Activated T-cell treated with anti-CD3 and anti-CD28 coated beads for 1 hour (primary cell): ENCODE data around the gene TMEM183A.
"Not testable (repeated sequence)": the region's sequence is repeated elsewhere in the genome, so short reads cannot be mapped to it uniquely, and the experiment has no call there.

Experiments used
- DNase-seq: peaks from one replicate; pipeline ENCODE4 v3.0.0-alpha.2; 2020; ENCODE audit warnings: low read depth

TMEM183A gene, protein sequence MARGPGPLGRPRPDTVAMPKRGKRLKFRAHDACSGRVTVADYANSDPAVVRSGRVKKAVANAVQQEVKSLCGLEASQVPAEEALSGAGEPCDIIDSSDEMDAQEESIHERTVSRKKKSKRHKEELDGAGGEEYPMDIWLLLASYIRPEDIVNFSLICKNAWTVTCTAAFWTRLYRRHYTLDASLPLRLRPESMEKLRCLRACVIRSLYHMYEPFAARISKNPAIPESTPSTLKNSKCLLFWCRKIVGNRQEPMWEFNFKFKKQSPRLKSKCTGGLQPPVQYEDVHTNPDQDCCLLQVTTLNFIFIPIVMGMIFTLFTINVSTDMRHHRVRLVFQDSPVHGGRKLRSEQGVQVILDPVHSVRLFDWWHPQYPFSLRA

GRCh38 chr1:203006948-203007871 lies at the start of gene TMEM183A:
TSS of gene TMEM183A (plus strand) at chr1:203007374. CDS start at chr1:203007466, 92 bp downstream.
- peak; percentile 88 for DNase-seq

GRCh38 chr1:202957733-202958543 lies 49.2 kb upstream of the TMEM183A start, which contains the start of gene ADIPOR1:
TSS of gene ADIPOR1 (minus strand) at chr1:202958312. CDS start at chr1:202951070, 7,242 bp downstream.
- peak; percentile 89 for DNase-seq

- DNase-seq, result no peak
Measured at GRCh38 chr1:202958544-202959275, 48.5 kb upstream of the TMEM183A start.

GRCh38 chr1:202959276-202959620 lies 47.9 kb upstream of the TMEM183A start:
- DNase-seq, result no peak

GRCh38 chr1:202961220-202961880 lies 45.8 kb upstream of the TMEM183A start:
- no peak for DNase-seq

DNA sequence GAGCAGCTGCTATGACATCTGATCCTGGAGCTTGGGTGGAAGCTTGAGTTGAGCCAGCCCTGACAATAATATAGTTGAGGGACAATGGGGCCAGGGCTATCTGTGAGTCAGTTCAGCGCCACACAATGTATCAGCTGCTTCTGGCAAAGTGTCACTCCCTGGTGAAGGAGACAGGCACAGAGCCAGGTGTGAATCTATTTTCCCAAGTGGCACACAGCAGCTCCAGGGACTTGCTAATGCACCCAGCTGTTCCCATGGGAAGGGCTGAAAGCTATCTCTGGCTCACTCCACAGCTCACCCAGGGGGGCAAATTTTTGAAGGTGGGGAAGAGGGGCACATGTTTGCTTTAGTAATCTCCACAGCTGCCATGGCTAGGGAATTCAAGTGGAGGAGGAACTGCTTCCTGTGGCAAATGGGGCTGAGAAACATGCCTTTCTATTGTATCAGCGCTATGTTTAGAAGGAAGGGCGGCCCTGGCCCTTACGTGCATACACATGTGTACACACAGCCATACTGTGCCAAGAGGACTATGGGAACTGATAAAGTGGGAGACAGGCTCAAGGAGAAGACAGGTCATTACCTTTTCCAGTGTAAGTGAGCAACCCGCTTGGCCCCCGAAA lies 42.3 kb upstream of the TMEM183A start:
- DNase-seq, result no peak

- no peak for DNase-seq
Measured at GRCh38 chr1:202965422-202965821, 41.8 kb upstream of the TMEM183A start.

- DNase-seq, result peak; percentile 5
Measured at GRCh38 chr1:202966006-202966898, 40.9 kb upstream of the TMEM183A start.

DNA sequence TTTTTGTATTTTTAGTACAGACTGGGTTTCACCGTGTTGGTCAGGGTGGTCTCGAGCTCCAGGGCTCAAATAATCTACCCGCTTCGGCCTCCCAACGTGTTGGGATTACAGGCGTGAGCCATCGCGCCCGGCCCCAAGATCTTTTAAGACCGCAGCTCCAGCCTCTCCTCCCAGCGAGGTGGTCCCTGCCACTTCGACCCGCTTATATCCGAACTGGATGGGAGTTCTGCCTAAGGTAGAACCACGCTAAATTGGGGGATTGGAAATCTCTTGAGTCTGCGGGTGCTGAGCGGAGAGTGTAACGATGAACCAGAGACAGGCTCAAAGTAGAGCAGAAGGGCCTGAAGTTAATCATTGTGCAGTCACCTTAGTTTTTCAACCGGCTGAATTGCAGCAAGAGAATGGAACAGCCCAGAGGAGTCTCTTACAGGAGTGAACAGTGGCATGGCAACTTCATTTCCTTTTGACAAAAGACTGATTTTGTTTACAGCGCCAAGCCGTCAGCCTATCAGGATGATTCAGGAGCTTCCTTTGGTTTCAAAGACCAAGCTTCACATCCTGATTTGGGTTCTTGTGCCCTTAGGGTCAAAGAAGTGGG lies 39.4 kb upstream of the TMEM183A start:
- DNase-seq, result peak; percentile 16

DNA sequence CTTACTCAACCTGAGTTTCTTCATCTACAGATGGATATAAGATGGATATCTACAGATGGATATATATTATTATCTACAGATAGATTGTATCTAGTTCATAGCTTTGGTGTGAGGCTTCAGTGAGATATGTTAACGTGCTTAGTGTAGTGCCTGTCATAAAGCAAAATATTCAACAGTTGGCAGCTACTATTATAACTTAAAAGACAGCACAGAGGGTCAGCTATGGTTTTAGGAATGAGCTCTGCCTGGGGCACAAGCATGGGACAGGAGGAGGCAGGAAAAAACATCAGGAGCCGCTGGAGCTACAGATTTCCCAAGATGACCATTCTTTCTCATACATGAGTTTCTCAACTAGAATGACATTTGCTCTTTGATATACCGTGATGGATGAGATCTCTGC lies 38.8 kb upstream of the TMEM183A start:
- DNase-seq, result no peak

GRCh38 chr1:202968895-202969295 lies 38.3 kb upstream of the TMEM183A start:
- DNase-seq, result no peak

GRCh38 chr1:202972046-202972445 lies 35.1 kb upstream of the TMEM183A start:
- DNase-seq, result no peak

GRCh38 chr1:202974856-202975255 lies 32.3 kb upstream of the TMEM183A start:
- DNase-seq, result no peak

GRCh38 chr1:202976633-202977032 lies 30.5 kb upstream of the TMEM183A start:
- no peak for DNase-seq

- DNase-seq, result no peak
Measured at GRCh38 chr1:202979459-202979858, 27.7 kb upstream of the TMEM183A start.

DNA sequence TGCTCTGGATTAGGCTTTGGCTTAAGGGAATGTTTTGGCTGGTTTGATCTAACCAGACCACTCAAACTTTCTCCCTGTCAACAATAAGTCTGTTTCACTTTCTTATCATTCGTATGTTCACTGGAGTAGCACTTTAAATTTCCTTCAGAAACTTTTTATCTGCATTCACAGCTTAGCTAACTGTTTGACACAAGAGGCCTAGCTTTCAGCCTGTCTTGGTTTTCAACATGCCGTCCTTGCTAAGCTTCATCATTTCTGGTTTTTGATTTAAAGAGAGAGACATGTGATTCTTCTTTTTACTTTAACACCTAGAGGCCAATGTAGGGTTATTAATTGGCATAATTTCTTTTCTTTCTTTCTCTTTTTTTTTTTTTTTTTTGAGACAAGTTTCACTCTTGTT lies 25.2 kb upstream of the TMEM183A start:
- no peak for DNase-seq

GRCh38 chr1:202982715-202983430 lies 24.3 kb upstream of the TMEM183A start:
- DNase-seq, result no peak

DNA sequence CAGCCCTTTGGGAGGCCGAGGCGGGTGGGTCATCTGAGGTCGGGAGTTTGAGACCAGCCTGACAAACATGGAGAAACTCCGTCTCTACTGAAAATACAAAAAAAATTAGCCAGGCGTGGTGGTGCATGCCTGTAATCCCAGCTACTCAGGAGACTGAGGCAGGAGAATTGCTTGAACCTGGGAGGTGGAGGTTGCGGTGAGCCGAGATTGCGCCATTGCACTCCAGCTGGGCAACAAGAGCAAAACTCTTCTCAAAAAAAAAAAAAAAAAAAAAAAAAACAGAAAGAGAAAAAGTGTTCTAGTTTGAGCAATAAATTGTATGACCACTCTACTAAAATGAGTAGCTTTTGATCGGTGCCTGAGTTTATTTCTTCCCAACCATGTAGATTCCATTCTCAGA lies 21.1 kb upstream of the TMEM183A start:
- DNase-seq, result not testable (repeated sequence)
